Measurements from ENCODE around the gene GON4L. TPM values are rescaled to one million over a fixed set of nuclear protein-coding genes. Genes with fewer than 3 reads are reported as not detected.
"Not testable (repeated sequence)": the region's sequence is repeated elsewhere in the genome, so short reads cannot be mapped to it uniquely, and the experiment has no call there.

The GON4L gene
- total RNA-seq, 3 donors from 2014 or later (not counting 1 experiment from before 2014, with no cell fraction given) = 127 to 147 (median 146) TPM

DNA sequence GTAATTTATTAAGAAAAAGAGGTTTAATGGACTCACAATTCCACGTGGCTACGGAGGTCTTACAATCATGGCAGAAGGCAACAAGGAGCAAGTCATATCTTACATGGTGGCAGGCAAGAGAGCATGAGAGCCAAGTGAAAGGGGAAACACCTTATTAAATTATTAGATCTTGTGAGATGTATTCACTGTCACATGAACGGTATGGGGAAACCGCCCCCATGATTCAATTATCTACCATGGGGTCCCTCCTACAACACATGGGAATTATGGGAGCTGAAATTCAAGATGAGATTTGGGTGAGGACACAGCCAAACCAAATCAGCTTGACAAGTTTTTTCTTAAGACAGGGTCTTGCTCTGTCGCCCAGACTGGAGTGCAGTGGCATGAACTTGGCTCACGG lies 153.8 kb downstream of the GON4L start:
- peaks cover 21 to 37% of the 10 kb centered on the region in 2 donors for H3K4me1 Mint-ChIP-seq
- DNase-seq = no peak
- Histone ChIP-seq H3K4me3 (ENCODE audit: low read length) (no peak overlapping the region), H3K36me3 (ENCODE audit: control insufficient read depth, insufficient read depth, low read length) (no peaks in the 10 kb centered on the region), H3K27ac (ENCODE audit: low read length) (no peak overlapping the region), H3K4me1 (ENCODE audit: control insufficient read depth, insufficient read depth, low read length) (no peaks in the 10 kb centered on the region), H3K9me3 (ENCODE audit: control insufficient read depth, insufficient read depth, low read length) (no peaks in the 10 kb centered on the region), H3K27me3 (ENCODE audit: control insufficient read depth, insufficient read depth, low read length) (no peaks in the 10 kb centered on the region)
- no peaks in the 10 kb centered on the region for H3K9me3 Mint-ChIP-seq
- H3K27me3 Mint-ChIP-seq (ENCODE audit: low read depth in 2 of 2) = no peaks in the 10 kb centered on the region
- WGBS (ENCODE audit: insufficient coverage) = 96% methylated on average over 4 of the region's 6 CpGs
- no peaks in the 10 kb centered on the region for H3K36me3 Mint-ChIP-seq
- peak overlapping the region in 1 of 2 donors; percentile 42 for H3K27ac Mint-ChIP-seq
- intact Hi-C loops (cut with micrococcal nuclease) = no loop called here
- H3K4me3 Mint-ChIP-seq = no peak overlapping the region
- TF ChIP-seq, protein P1, sequence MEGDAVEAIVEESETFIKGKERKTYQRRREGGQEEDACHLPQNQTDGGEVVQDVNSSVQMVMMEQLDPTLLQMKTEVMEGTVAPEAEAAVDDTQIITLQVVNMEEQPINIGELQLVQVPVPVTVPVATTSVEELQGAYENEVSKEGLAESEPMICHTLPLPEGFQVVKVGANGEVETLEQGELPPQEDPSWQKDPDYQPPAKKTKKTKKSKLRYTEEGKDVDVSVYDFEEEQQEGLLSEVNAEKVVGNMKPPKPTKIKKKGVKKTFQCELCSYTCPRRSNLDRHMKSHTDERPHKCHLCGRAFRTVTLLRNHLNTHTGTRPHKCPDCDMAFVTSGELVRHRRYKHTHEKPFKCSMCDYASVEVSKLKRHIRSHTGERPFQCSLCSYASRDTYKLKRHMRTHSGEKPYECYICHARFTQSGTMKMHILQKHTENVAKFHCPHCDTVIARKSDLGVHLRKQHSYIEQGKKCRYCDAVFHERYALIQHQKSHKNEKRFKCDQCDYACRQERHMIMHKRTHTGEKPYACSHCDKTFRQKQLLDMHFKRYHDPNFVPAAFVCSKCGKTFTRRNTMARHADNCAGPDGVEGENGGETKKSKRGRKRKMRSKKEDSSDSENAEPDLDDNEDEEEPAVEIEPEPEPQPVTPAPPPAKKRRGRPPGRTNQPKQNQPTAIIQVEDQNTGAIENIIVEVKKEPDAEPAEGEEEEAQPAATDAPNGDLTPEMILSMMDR (IDR thresholded peaks at IDR 0.05) = no peak
- ATAC-seq = no peak

DNA sequence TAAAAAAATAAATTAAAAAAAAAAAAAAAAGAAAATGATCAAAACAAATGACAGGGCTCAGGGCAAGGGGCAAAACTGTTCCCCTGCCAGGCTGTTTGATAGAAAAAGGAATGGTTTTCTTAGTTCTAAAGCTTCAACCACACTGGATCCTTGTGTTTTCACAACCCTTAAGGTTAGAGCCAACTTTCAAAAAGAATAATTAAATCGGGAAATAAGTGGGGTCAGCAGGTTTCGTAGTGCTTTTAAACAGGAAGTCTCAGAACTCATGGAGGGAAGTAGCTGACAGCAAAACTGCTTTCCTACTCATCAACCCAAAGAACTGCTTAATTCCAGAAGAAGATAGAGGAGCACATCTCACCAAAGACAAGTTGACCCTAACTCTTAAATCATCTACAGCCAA lies 155.3 kb downstream of the GON4L start:
- H3K36me3 ChIP-seq (ENCODE audit: control insufficient read depth, insufficient read depth, low read length); H3K27ac ChIP-seq (ENCODE audit: low read length); H3K4me3 Mint-ChIP-seq; DNase-seq; H3K36me3 Mint-ChIP-seq; H3K9me3 Mint-ChIP-seq; H3K4me3 ChIP-seq (ENCODE audit: low read length); intact Hi-C loops (cut with micrococcal nuclease); ATAC-seq; H3K27ac Mint-ChIP-seq; H3K9me3 ChIP-seq (ENCODE audit: control insufficient read depth, insufficient read depth, low read length); H3K27me3 Mint-ChIP-seq (ENCODE audit: low read depth in 2 of 2); H3K27me3 ChIP-seq (ENCODE audit: control insufficient read depth, insufficient read depth, low read length); H3K4me1 ChIP-seq (ENCODE audit: control insufficient read depth, insufficient read depth, low read length): not testable (repeated sequence)
- peaks cover 22 to 43% of the 10 kb centered on the region in 2 donors for H3K4me1 Mint-ChIP-seq
- no CpG with 5 or more reads among the region's 2 CpGs for WGBS (ENCODE audit: insufficient coverage)

Other genes with a start within 250 kb of the GON4L start
- gene MSTO1, start 247.0 kb downstream of the GON4L start, total RNA-seq = 10 to 100 TPM; 44.7 to 53.6 (median 46.7) TPM
- gene YY1AP1, start 168.4 kb downstream of the GON4L start, total RNA-seq = 100 to 1,000 TPM; 115 to 133 (median 115) TPM
- 10 to 100 TPM; 83.9 to 97.5 (median 96.4) TPM for gene DAP3, start 168.1 kb downstream of the GON4L start, total RNA-seq
- gene SYT11, start 2.4 kb upstream of the GON4L start, total RNA-seq = 10 to 100 TPM; 38.1 to 42.8 (median 39.8) TPM
- gene RIT1, start 54.1 kb upstream of the GON4L start, total RNA-seq = 10 to 100 TPM; 79.1 to 86.1 (median 79.2) TPM
- gene KHDC4, start 77.2 kb upstream of the GON4L start, total RNA-seq = 100 to 1,000 TPM in 1 of 3 donors, 10 to 100 TPM in 2; 61.9 to 101 (median 85.9) TPM
- not detected for gene RXFP4, start 84.4 kb upstream of the GON4L start, total RNA-seq
- gene ARHGEF2, start 121.3 kb upstream of the GON4L start, total RNA-seq = 100 to 1,000 TPM; 143 to 200 (median 147) TPM
- 100 to 1,000 TPM; 209 to 215 (median 211) TPM for gene SSR2, start 163.7 kb upstream of the GON4L start, total RNA-seq
- gene UBQLN4, start 196.6 kb upstream of the GON4L start, total RNA-seq = 10 to 100 TPM; 14.4 to 23.5 (median 23.5) TPM
- gene LAMTOR2, start 197.6 kb upstream of the GON4L start, total RNA-seq = 10 to 100 TPM; 23.5 to 26.1 (median 24.6) TPM
- under 1 TPM in 1 of 3 donors, not detected in 2; 0.82 TPM for gene RAB25, start 203.9 kb upstream of the GON4L start, total RNA-seq
- gene MEX3A, start 225.3 kb upstream of the GON4L start, total RNA-seq = under 1 TPM; 0.05 to 0.16 (median 0.14) TPM